H9 (cell line): ENCODE measurements around the gene MSH3. TPM values are rescaled to one million over a fixed set of nuclear protein-coding genes. Genes with fewer than 3 reads are reported as not detected.

ENCODE experiments used
- DNase-seq: peaks from one replicate; pipeline ENCODE4 v3.0.0-alpha.2; 2017
- H2AFZ ChIP-seq: one replicate; pipeline ENCODE4 v1.6.1; 2013; ENCODE audit warnings: mild to moderate bottlenecking, low read length, control low read depth, moderate library complexity
- H2AK5ac ChIP-seq: 2 replicates; pipeline ENCODE4 v1.6.1; 2013; ENCODE audit warnings: low read length, control low read depth, mixed read lengths; ENCODE audit not compliant: insufficient read length
- H2BK120ac ChIP-seq: one replicate; pipeline ENCODE4 v1.6.1; 2013; ENCODE audit warnings: low read depth, mild to moderate bottlenecking, low read length, control low read depth, inconsistent platforms; ENCODE audit not compliant: poor library complexity, severe bottlenecking
- H2BK12ac ChIP-seq: 2 replicates; pipeline ENCODE4 v1.6.1; 2013; ENCODE audit warnings: low read length, control low read depth, mixed read lengths, low read depth; ENCODE audit not compliant: insufficient read length
- H2BK15ac ChIP-seq: 2 replicates; pipeline ENCODE4 v1.6.1; 2013; ENCODE audit warnings: low read depth, low read length, control low read depth
- H2BK20ac ChIP-seq: one replicate; pipeline ENCODE4 v1.6.1; 2013; ENCODE audit warnings: low read depth, mild to moderate bottlenecking, low read length, control low read depth, inconsistent platforms; ENCODE audit not compliant: poor library complexity, severe bottlenecking
- H2BK5ac ChIP-seq: 2 replicates; pipeline ENCODE4 v1.6.1; 2013; ENCODE audit warnings: low read length, control low read depth, mixed read lengths; ENCODE audit not compliant: insufficient read length
- H3K14ac ChIP-seq: 2 replicates; pipeline ENCODE4 v1.6.1; 2013; ENCODE audit warnings: low read length, control low read depth; ENCODE audit not compliant: insufficient read depth
- H3K18ac ChIP-seq: 2 replicates; pipeline ENCODE4 v1.6.1; 2013; ENCODE audit warnings: low read depth, mild to moderate bottlenecking, mixed read lengths, low read length, control low read depth; ENCODE audit not compliant: insufficient read length
- H3K23ac ChIP-seq: 2 replicates; pipeline ENCODE4 v1.6.1; 2013; ENCODE audit warnings: low read length, control low read depth, mixed read lengths, low read depth; ENCODE audit not compliant: insufficient read length
- H3K23me2 ChIP-seq: 2 replicates; pipeline ENCODE4 v1.6.1; 2013; ENCODE audit warnings: low read depth, mild to moderate bottlenecking, mixed read lengths, low read length, control low read depth; ENCODE audit not compliant: insufficient read length, poor library complexity, severe bottlenecking
- H3K27ac ChIP-seq: 2 replicates; pipeline ENCODE4 v1.5.1; 2013; ENCODE audit warnings: low read length, control low read depth, mixed read lengths, low read depth; ENCODE audit not compliant: insufficient read length
- H3K27me3 ChIP-seq: 2 replicates; pipeline ENCODE4 v1.6.1; 2013; ENCODE audit warnings: low read length, control low read depth, inconsistent platforms; ENCODE audit not compliant: insufficient read depth
- H3K4ac ChIP-seq: 2 replicates; pipeline ENCODE4 v1.6.1; 2013; ENCODE audit warnings: low read depth, mild to moderate bottlenecking, control low read depth, inconsistent platforms, low read length, moderate library complexity
- H3K4me1 ChIP-seq: 2 replicates; pipeline ENCODE4 v1.6.1; 2013; ENCODE audit warnings: low read length, control low read depth, inconsistent platforms; ENCODE audit not compliant: insufficient read depth
- H3K4me2 ChIP-seq: 2 replicates; pipeline ENCODE4 v1.6.1; 2013; ENCODE audit warnings: low read length, control low read depth, mixed read lengths; ENCODE audit not compliant: insufficient read length, insufficient read depth
- H3K56ac ChIP-seq: 2 replicates; pipeline ENCODE4 v1.6.1; 2013; ENCODE audit warnings: low read depth, mild to moderate bottlenecking, mixed read lengths, low read length, control low read depth; ENCODE audit not compliant: insufficient read length
- H3K79me1 ChIP-seq: 2 replicates; pipeline ENCODE4 v1.6.1; 2013; ENCODE audit warnings: low read depth, mild to moderate bottlenecking, moderate library complexity, low read length, control low read depth, inconsistent platforms; ENCODE audit not compliant: insufficient read depth, poor library complexity, severe bottlenecking
- H3K79me2 ChIP-seq: 2 replicates; pipeline ENCODE4 v1.6.1; 2013; ENCODE audit warnings: low read length, control low read depth, inconsistent platforms; ENCODE audit not compliant: insufficient read depth
- H3K9ac ChIP-seq: 2 replicates; pipeline ENCODE4 v1.6.1; 2013; ENCODE audit warnings: low read length, control low read depth, mixed read lengths; ENCODE audit not compliant: insufficient read length; ENCODE audit errors: extremely low read depth
- H3K9me3 ChIP-seq: one replicate; pipeline ENCODE4 v1.6.1; 2013; ENCODE audit warnings: low read depth, low read length, inconsistent platforms; ENCODE audit not compliant: control insufficient read depth
- H3T11ph ChIP-seq: one replicate; pipeline ENCODE4 v1.6.1; 2013; ENCODE audit warnings: mild to moderate bottlenecking, low read length, control low read depth, inconsistent platforms
- H4K20me1 ChIP-seq: one replicate; pipeline ENCODE4 v1.6.1; 2013; ENCODE audit not compliant: control insufficient read depth, insufficient read length, insufficient read depth
- H4K5ac ChIP-seq: 2 replicates; pipeline ENCODE4 v1.6.1; 2013; ENCODE audit warnings: low read depth, mild to moderate bottlenecking, mixed read lengths, low read length, control low read depth; ENCODE audit not compliant: insufficient read length
- H4K8ac ChIP-seq: replicated peaks from 2 replicates; pipeline ENCODE4 v1.6.1; 2013; ENCODE audit warnings: low read length, control low read depth, mixed read lengths, low read depth; ENCODE audit not compliant: insufficient read length
- H4K91ac ChIP-seq: 2 replicates; pipeline ENCODE4 v1.6.1; 2013; ENCODE audit warnings: low read depth, mild to moderate bottlenecking, moderate library complexity, mixed read lengths, low read length, control low read depth; ENCODE audit not compliant: insufficient read length
- H3K27ac Mint-ChIP-seq, 3 experiments: 2 replicates in 2 of 3; 3 replicates in 1 of 3; pipeline ENCODE4 v1.8.0; 2020 to 2021; ENCODE audit warnings: mixed read lengths in 3 of 3, mild to moderate bottlenecking in 1 of 3, moderate library complexity in 1 of 3
- H3K27me3 Mint-ChIP-seq: 2 replicates; pipeline ENCODE4 v1.8.0; 2021; ENCODE audit warnings: low read depth, mild to moderate bottlenecking, moderate library complexity, mixed read lengths
- H3K36me3 Mint-ChIP-seq, 3 experiments: 2 replicates in 2 of 3; 3 replicates in 1 of 3; pipeline ENCODE4 v1.8.0; 2020 to 2021; ENCODE audit warnings: low read depth in 3 of 3, mixed read lengths in 3 of 3; ENCODE audit not compliant: insufficient read depth in 1 of 3
- H3K4me1 Mint-ChIP-seq, 2 experiments: 2 replicates each; pipeline ENCODE4 v1.8.0; 2020; ENCODE audit warnings: mixed read lengths in 2 of 2
- H3K4me3 Mint-ChIP-seq, 2 experiments: 2 replicates in 1 of 2; 3 replicates in 1 of 2; pipeline ENCODE4 v1.8.0; 2020 to 2021; ENCODE audit warnings: mild to moderate bottlenecking in 2 of 2, mixed read lengths in 2 of 2, moderate library complexity in 1 of 2
- H3K9me3 Mint-ChIP-seq, 2 experiments: 2 replicates in 1 of 2; 3 replicates in 1 of 2; pipeline ENCODE4 v1.8.0; 2020; ENCODE audit warnings: mild to moderate bottlenecking in 2 of 2, mixed read lengths in 2 of 2, moderate library complexity in 1 of 2
- WGBS: extraction: QIAGEN DNeasy Blood & Tissue Kit; methylation state at CpG from one replicate; pipeline ENCODE4 v1.1.7; 2013; ENCODE audit warnings: missing lambda C conversion rate, low lambda C conversion rate, mixed read lengths; ENCODE audit not compliant: insufficient read length; ENCODE audit errors: extremely low coverage; 5-methylcytosine and 5-hydroxymethylcytosine counted together
- total RNA-seq: library from RNA; stranded (reverse); gene quantifications from 2 replicates; pipeline ENCODE4 v1.2.1, GENCODE V29; 2021
- TF ChIP-seq, protein P1 (sequence below): fragments of 200-600 bp; sonication (generic); conservative IDR thresholded peaks from 3 replicates; pipeline ENCODE4 v1.8.0; 2021; ENCODE audit warnings: antibody characterized with exemption, mild to moderate bottlenecking

The MSH3 gene
- total RNA-seq, 1 experiment from 2014 or later, result 17.3 TPM

GRCh38 chr5:80894083-80894482, 239.6 kb downstream of the MSH3 start:
- Histone ChIP-seq H3K4me2 (no peak overlapping the region), H2BK12ac (no peak overlapping the region), H2AK5ac (no peak overlapping the region), H4K91ac (no peak overlapping the region), H3K27me3 (no peaks in the 10 kb centered on the region), H4K8ac (no peak overlapping the region), H3K18ac (no peak overlapping the region), H3T11ph (no peak overlapping the region), H3K23me2 (no peaks in the 10 kb centered on the region), H3K79me2 (no peaks in the 10 kb centered on the region), H2BK15ac (no peak overlapping the region), H2BK5ac (no peak overlapping the region), H3K56ac (no peak overlapping the region), H3K23ac (no peak overlapping the region), H3K4me1 (no peaks in the 10 kb centered on the region), H3K9me3 (no peaks in the 10 kb centered on the region), H2BK120ac (no peak overlapping the region), H4K5ac (no peak overlapping the region), H3K79me1 (no peaks in the 10 kb centered on the region), H4K20me1 (no peaks in the 10 kb centered on the region), H3K27ac (no peak overlapping the region), H3K4ac (no peak overlapping the region), H2BK20ac (no peak overlapping the region), H2AFZ (no peak overlapping the region), H3K9ac (no peak overlapping the region), H3K14ac (no peak overlapping the region; the same call in 1 of the 2 replicates)
- peaks cover 6 to 10% (median 8%) of the 10 kb centered on the region in 3 experiments for H3K36me3 Mint-ChIP-seq
- H3K9me3 Mint-ChIP-seq, result no peaks in the 10 kb centered on the region; a peak in 1 of 5 replicates
- TF ChIP-seq, protein P1, sequence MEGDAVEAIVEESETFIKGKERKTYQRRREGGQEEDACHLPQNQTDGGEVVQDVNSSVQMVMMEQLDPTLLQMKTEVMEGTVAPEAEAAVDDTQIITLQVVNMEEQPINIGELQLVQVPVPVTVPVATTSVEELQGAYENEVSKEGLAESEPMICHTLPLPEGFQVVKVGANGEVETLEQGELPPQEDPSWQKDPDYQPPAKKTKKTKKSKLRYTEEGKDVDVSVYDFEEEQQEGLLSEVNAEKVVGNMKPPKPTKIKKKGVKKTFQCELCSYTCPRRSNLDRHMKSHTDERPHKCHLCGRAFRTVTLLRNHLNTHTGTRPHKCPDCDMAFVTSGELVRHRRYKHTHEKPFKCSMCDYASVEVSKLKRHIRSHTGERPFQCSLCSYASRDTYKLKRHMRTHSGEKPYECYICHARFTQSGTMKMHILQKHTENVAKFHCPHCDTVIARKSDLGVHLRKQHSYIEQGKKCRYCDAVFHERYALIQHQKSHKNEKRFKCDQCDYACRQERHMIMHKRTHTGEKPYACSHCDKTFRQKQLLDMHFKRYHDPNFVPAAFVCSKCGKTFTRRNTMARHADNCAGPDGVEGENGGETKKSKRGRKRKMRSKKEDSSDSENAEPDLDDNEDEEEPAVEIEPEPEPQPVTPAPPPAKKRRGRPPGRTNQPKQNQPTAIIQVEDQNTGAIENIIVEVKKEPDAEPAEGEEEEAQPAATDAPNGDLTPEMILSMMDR, result no peak
- no peak overlapping the region for H3K4me3 Mint-ChIP-seq
- no CpG with 5 or more reads among the region's 3 CpGs for WGBS
- peaks cover 0 to 5% of the 10 kb centered on the region in 2 experiments; a peak in 1 of 4 replicates for H3K4me1 Mint-ChIP-seq
- no peak overlapping the region for H3K27ac Mint-ChIP-seq
- DNase-seq, result no peak
- no peaks in the 10 kb centered on the region for H3K27me3 Mint-ChIP-seq
